GM23338 (cell line): Measurements from ENCODE around the gene EVC. TPM values are rescaled to one million over a fixed set of nuclear protein-coding genes. Genes with fewer than 3 reads are reported as not detected.

ENCODE experiments used
- ATAC-seq: fragments of 200-7000 bp; cut with Tn5 transposase; 3 replicates; pipeline ENCODE4 v1.9.1; 2020
- DNase-seq: peaks from one replicate; pipeline ENCODE4 v3.0.0-alpha.2; 2015; ENCODE audit warnings: low spot score
- H2AFZ ChIP-seq: fragments of 200-600 bp; sonication (generic); 2 replicates; pipeline ENCODE4 v1.8.0; 2016; ENCODE audit warnings: antibody characterized with exemption, mild to moderate bottlenecking, moderate library complexity
- H3F3A ChIP-seq: fragments of 200-600 bp; sonication (generic); replicated peaks from 2 replicates; pipeline ENCODE4 v1.8.0; 2017; ENCODE audit warnings: antibody characterized with exemption, mixed run types, low read depth
- H3K27ac ChIP-seq: fragments of 200-600 bp; sonication (generic); 2 replicates; pipeline ENCODE4 v1.6.1; 2016; ENCODE audit warnings: low read depth
- H3K27me3 ChIP-seq: fragments of 200-600 bp; sonication (generic); 2 replicates; pipeline ENCODE4 v1.8.0; 2016; ENCODE audit warnings: mild to moderate bottlenecking, mixed run types, moderate library complexity; ENCODE audit not compliant: insufficient read depth
- H3K36me3 ChIP-seq: fragments of 200-600 bp; sonication (generic); 2 replicates; pipeline ENCODE4 v1.8.0; 2016; ENCODE audit warnings: mild to moderate bottlenecking; ENCODE audit not compliant: insufficient read depth
- H3K4me1 ChIP-seq: fragments of 200-600 bp; sonication (generic); 2 replicates; pipeline ENCODE4 v1.8.0; 2016; ENCODE audit warnings: mild to moderate bottlenecking, moderate library complexity; ENCODE audit not compliant: insufficient read depth
- H3K4me2 ChIP-seq: fragments of 200-600 bp; sonication (generic); 2 replicates; pipeline ENCODE4 v1.7.1; 2017; ENCODE audit warnings: mixed run types
- H3K4me3 ChIP-seq: fragments of 200-600 bp; sonication (generic); 2 replicates; pipeline ENCODE4 v1.6.1; 2016; ENCODE audit warnings: mixed run types
- H3K79me2 ChIP-seq: fragments of 200-600 bp; sonication (generic); replicated peaks from 2 replicates; pipeline ENCODE4 v1.8.0; 2017; ENCODE audit warnings: mild to moderate bottlenecking; ENCODE audit not compliant: insufficient read depth
- H3K9me2 ChIP-seq: fragments of 200-600 bp; sonication (generic); 2 replicates; pipeline ENCODE4 v1.8.0; 2017; ENCODE audit not compliant: insufficient read depth
- H4K20me1 ChIP-seq: fragments of 200-600 bp; sonication (generic); replicated peaks from 2 replicates; pipeline ENCODE4 v1.8.0; 2017; ENCODE audit warnings: mild to moderate bottlenecking; ENCODE audit not compliant: insufficient read depth
- H3K27ac Mint-ChIP-seq: 2 replicates; pipeline ENCODE4 v1.8.0; 2020; ENCODE audit warnings: inconsistent platforms, mild to moderate bottlenecking, moderate library complexity, mixed read lengths
- H3K27me3 Mint-ChIP-seq: 3 replicates; pipeline ENCODE4 v1.8.0; 2022; ENCODE audit warnings: low read depth, mild to moderate bottlenecking, moderate library complexity, mixed read lengths, inconsistent platforms; ENCODE audit not compliant: insufficient read depth, poor library complexity
- H3K36me3 Mint-ChIP-seq: 3 replicates; pipeline ENCODE4 v1.8.0; 2021; ENCODE audit warnings: low read depth, mild to moderate bottlenecking, inconsistent platforms, moderate library complexity, mixed read lengths
- H3K4me1 Mint-ChIP-seq: 3 replicates; pipeline ENCODE4 v1.8.0; 2020; ENCODE audit warnings: mild to moderate bottlenecking, inconsistent platforms, mixed read lengths
- H3K4me3 Mint-ChIP-seq: 3 replicates; pipeline ENCODE4 v1.8.0; 2021; ENCODE audit warnings: moderate library complexity, mild to moderate bottlenecking, inconsistent platforms, mixed read lengths
- H3K9me3 Mint-ChIP-seq: 3 replicates; pipeline ENCODE4 v1.8.0; 2020; ENCODE audit warnings: moderate library complexity, mild to moderate bottlenecking, inconsistent platforms, mixed read lengths
- CREB1 ChIP-seq: fragments of 250-450 bp; sonication (Bioruptor Pico); IDR thresholded peaks from 2 replicates; pipeline ENCODE4 v1.5.0; 2020; ENCODE audit warnings: low read depth, mild to moderate bottlenecking, moderate library complexity
- EZH2 ChIP-seq: fragments of 200-600 bp; sonication (generic); IDR thresholded peaks from one replicate; pipeline ENCODE4 v1.8.0; 2017; ENCODE audit warnings: antibody characterized with exemption, mild to moderate bottlenecking, low read depth; ENCODE audit not compliant: unreplicated experiment
- EZH2phosphoT487 ChIP-seq: fragments of 200-600 bp; sonication (generic); IDR thresholded peaks from one replicate; pipeline ENCODE4 v1.8.1; 2018; ENCODE audit warnings: antibody characterized with exemption; ENCODE audit not compliant: unreplicated experiment
- ZNF462 ChIP-seq: fragments of 250-450 bp; sonication (Bioruptor Pico); IDR thresholded peaks from 2 replicates; pipeline ENCODE4 v1.5.0; 2020; ENCODE audit warnings: mild to moderate bottlenecking, moderate library complexity
- polyA plus RNA-seq: library from polyadenylated mRNA; unstranded; fragments of >200 nt; fragmentation: Nextera tagmentation; extraction: Ambion mirVana; gene quantifications from 2 replicates; pipeline ENCODE4 v1.2.1, GENCODE V29; 2016
- total RNA-seq: library from RNA; depleted of rRNA; stranded (reverse); fragments of >200 nt; shearing (Covaris generic); gene quantifications from 2 replicates; pipeline ENCODE4 v1.2.3, GENCODE V29; 2014

Gene EVC
- total and polyA plus RNA-seq, 2 experiments from 2014 or later, result 1.7 to 12.8 TPM

DNA sequence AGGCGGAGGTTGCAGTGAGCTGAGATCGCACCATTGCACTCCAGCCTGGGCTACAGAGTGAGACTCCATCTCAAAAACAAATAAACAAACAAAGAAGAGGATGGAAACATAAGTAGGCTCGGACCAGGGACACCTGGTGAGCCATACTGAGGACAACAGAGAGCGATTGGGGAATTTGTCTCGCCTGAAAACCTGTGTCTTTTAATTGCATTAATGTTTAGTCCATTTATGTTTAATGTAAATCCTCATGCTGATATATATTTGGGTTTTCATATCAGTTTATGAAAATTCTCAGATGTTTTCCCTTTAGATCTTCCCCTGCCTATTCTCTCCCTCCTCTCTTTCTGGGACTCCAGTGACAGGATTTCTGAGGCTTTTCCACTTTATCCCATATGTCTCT is 84.6 kb downstream of the EVC start (continued):
- TF ChIP-seq ZNF462 (CRISPR knock-in tag) (no peak), CREB1 (no peak)

DNA sequence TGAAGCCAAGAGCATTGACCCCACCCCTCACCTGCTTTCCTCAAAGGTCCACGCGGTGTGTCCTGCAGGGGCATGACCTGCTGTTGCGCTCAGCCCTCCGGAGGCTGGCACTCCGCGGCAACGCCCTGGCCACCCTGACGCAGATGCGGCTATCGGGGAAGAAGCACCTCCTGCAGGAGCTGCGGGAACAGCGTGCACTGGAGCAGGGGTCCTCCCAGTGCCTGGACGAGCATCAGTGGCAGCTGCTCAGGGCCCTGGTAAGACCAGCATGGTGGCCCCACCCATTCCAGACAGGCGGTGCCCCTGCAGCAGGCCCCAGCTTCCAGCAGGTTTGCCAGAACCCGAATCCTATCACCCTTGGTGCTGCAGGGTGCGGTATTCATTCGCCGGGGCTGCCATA is 86.0 kb downstream of the EVC start:
- H3K4me1 Mint-ChIP-seq, result no peaks in the 10 kb centered on the region
- TF ChIP-seq EZH2, result no peak
- H2AFZ ChIP-seq, result no peak overlapping the region
- H3K4me1 ChIP-seq, result no peaks in the 10 kb centered on the region
- no peaks in the 10 kb centered on the region; the same call in 1 of the 2 replicates for H4K20me1 ChIP-seq
- no peaks in the 10 kb centered on the region for H3K9me3 Mint-ChIP-seq
- H3K27ac ChIP-seq, result no peak overlapping the region
- no peaks in the 10 kb centered on the region for H3K9me2 ChIP-seq
- H3K27me3 ChIP-seq, result no peaks in the 10 kb centered on the region
- peaks cover 9% of the 10 kb centered on the region for H3K27me3 Mint-ChIP-seq
- H3K79me2 ChIP-seq, result no peaks in the 10 kb centered on the region
- no peaks in the 10 kb centered on the region for H3F3A ChIP-seq
- DNase-seq (no peak), ATAC-seq (no peak)
- no peak overlapping the region for H3K4me2 ChIP-seq
- peaks cover 18% of the 10 kb centered on the region for H3K36me3 Mint-ChIP-seq
- no peak overlapping the region for H3K27ac Mint-ChIP-seq
- H3K36me3 ChIP-seq, result no peaks in the 10 kb centered on the region
- H3K4me3 Mint-ChIP-seq, result no peak overlapping the region
- H3K4me3 ChIP-seq, result no peak overlapping the region

GRCh38 chr4:5797866-5798265 is 86.9 kb downstream of the EVC start:
- Mint-ChIP-seq H3K4me3 (no peak overlapping the region), H3K36me3 (peaks cover 27% of the 10 kb centered on the region), H3K27me3 (peaks cover 9% of the 10 kb centered on the region), H3K9me3 (no peaks in the 10 kb centered on the region), H3K27ac (no peak overlapping the region), H3K4me1 (no peaks in the 10 kb centered on the region)
- ATAC-seq (no peak), DNase-seq (no peak)
- H3K4me1 ChIP-seq, result no peaks in the 10 kb centered on the region
- 0 out of 2 replicates have a peak, but pooled peaks cover 6% of the 10 kb centered on the region for H3K36me3 ChIP-seq
- H3K4me2 ChIP-seq, result no peak overlapping the region
- H2AFZ ChIP-seq, result no peak overlapping the region
- TF ChIP-seq CREB1, result no peak
- TF ChIP-seq EZH2phosphoT487, result no peak
- no peak overlapping the region for H3K4me3 ChIP-seq
- no peaks in the 10 kb centered on the region for H3K9me2 ChIP-seq
- no peaks in the 10 kb centered on the region for H3K27me3 ChIP-seq
- no peak overlapping the region for H3K27ac ChIP-seq
- H3K79me2 ChIP-seq, result no peaks in the 10 kb centered on the region
- no peaks in the 10 kb centered on the region; the same call in 1 of the 2 replicates for H4K20me1 ChIP-seq
- no peaks in the 10 kb centered on the region for H3F3A ChIP-seq
